ENCODE data around the gene REG3A.

REG3A gene

DNA sequence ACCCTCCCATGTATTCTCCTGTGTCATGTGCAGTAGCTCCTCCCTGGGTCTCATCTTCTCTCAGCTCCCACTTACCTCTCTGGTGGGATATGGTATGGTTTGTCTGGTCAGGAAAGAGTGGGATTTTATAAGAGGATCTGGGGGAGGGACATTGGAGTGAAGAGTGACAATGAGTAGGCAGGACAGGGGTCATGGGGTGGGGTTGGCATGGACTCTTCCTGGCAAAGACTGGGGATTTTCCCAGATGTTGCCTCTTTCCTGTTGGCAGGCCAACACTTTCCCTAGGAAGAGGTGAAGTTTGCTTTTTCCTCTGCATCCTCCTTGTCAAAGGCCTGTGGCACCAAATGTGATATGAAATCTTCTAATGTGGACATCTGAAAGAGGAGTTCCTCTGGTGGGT lies at the start of gene REG3A:
Gene REG3A, minus strand, starts transcription at position 101 of the 400 bp plus-strand sequence. CDS start 348 bp downstream, outside the sequence.
- DNase-seq: no peak

DNA sequence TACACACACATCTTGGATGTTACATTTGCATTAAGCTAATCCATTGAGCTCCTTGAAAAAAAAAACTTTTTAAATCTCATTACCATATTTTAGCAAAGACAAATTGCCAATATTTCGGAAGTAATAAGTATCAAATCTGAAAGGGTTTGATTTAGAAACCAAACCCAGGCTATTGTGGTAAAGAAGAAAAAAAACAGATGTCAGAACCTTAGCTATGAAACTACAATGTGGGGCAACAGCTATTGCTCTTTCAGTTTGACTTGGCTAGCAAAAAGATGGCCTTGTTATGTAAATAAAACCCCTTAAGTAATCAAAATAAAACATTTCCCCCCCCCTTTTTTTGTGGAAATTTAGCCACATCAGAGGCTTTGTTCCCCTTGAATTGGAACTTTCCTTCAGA lies 41.2 kb upstream of the REG3A start:
- DNase-seq: no peak

DNA sequence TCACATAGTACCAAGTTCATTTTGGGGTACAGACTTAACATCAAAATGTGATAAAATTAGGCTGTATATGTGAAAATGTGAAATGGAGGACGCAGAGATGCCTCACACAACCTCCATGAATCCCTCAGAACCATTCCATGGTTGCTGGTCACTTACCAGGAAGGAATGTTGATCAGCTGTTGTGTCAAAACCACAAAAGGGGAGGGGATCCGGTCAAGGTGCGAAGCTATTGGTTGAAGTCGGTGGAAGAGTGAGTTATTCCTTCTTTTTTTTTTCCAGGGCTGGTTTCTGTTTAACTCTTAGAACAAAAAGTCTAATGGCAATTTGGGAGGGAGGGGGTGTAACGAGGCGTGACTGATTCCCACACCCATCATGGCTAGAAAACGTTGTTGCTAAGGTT lies 32.3 kb upstream of the REG3A start:
- DNase-seq: no peak

DNA sequence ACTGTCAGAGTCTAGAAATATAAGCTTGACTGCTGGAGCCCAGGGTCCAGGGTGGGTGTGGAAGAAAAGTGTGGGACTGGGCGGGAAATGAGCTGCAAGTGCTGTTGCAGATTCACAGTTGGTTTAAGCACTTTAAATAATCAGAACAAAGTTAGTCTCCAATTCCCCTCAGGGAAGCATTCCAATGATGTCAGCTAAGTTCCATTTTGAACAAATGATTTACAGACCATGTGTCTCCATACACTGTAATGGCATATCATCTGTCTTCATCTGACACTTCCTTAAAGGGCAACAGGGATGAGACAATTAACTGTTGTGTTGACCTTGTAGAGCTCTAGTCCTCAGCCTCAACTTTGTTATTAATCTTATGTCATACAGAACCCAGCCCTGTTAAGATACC lies 31.5 kb upstream of the REG3A start:
- no peak for DNase-seq

DNA sequence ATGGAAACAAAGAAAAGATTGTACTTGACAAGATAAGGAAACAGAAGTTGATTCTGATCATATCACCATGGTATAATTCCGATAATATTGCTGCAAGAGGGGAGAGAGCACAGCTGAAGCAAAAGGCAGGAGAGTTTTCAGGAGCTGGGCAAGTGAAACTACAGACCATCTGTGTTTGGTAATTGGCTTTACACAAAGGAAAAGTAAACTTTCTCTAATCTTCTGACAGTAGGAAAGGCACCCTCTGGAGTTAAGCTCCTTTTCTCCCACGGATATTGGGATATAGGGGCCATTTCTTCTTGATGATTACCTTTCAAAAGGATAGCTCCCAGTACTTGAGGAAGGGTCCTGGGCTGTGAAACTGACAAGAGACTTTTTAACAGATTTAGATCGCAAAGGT lies 29.9 kb upstream of the REG3A start:
- no peak for DNase-seq

DNA sequence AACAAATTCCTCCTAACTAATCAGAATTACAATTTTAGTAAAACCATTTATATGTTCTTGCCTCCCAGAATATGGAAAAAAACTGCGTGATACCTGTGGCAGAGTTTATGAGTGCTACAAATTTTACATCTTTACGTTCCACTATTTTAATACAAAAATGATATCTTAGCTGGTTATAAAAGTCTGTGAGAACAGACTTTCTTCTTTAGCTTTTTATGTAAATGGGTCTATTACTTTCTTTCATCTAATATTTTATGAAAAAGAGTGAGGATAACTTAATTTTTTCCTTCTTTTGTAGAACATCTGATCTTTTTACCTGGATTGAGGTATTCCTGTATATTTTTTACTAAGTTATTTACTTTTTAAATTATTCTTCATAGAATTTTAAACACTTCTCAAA lies 22.1 kb upstream of the REG3A start:
- no peak for DNase-seq

DNA sequence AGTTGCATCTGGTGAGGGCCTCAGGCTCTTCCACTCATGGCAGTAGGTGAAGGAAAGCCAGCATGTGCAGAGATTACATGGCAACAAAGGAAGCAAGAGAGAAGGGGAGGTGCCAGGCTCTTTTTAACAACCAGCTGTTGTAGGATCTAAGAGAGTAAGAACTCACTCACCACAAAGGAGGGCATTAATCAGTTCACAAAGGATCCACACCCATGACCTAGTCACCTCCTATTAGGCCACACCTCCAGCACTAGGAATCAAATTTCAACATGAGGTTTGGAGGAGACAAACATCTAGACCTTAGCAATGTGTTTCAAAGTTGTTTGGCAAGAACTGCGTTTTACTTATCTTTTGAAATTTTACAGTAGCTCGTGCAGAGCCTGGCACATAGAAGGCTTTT lies 20.5 kb upstream of the REG3A start:
- no peak for DNase-seq

DNA sequence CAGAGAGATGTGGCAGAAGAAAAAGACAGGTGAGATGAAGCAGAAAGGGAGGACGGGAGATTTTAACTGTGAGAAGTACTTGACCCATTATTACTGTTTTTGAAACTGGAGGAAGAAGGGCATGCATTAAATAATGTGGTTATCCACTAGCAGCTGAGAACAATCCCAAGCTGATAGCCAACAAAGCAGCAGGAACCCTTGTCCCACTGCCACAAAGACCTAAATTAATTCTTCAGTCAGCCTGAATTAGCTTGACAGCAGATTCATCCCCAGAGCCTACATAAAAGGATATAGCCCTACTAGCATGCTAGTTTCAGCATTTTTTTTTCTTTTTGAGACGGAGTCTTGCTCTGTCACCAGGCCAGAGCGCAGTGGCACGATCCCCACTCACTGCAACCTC lies 19.5 kb upstream of the REG3A start:
- no peak for DNase-seq

DNA sequence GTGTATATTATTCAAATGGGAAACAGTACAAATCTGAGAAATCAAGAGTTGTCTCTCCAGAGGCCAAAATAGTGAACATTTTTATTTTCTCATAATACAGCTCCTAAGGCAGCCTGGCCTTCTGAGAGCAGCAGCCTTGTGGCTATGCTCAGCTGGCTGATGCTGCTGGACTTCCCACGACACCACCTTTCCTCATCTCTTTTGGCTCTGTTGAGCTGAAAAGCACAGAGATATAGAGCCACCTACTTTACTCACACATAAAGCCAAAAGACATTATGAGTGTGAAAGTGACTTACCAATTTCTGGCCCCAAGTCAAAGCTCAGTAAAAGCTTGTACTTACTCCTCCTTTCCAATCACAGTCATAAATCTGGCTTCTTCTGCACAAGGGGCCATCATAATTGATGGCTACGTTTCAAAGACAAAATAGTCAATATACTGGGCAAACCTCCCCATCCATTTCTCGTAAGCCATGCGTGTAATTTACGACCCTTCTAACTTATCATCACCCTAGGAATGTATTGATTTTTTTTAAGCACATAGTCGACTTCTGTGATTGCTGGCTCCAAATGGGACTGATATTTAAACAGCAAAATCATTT lies 18.6 kb upstream of the REG3A start:
- DNase-seq: no peak

DNA sequence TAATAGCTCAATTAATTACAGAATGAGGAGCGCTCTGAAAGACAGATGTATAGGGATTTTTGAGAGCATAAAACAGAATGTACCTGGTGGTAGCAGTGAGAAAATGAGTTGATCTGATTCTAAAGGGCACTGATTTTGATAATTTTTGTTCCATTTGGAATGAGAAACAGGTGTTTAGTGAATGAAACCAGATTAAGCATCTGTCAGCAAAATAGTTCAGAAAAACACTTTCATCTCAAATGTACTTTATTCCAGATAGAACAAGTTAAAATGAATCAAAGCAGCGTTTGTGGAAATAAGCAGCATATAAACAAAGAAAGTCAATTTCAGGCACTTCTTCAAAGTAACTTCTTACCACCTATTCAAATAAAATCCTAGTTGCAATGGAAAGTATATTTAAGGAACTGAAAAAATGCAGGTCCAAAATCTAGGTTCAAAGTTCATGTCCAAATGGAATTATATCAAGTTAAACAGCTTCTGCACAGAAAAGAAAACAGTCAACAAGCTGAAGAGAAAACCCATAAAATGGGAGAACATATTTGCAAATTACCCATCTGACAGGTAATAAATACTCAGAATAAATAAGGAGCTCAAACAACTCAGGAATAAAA lies 11.9 kb upstream of the REG3A start:
- DNase-seq: no peak

DNA sequence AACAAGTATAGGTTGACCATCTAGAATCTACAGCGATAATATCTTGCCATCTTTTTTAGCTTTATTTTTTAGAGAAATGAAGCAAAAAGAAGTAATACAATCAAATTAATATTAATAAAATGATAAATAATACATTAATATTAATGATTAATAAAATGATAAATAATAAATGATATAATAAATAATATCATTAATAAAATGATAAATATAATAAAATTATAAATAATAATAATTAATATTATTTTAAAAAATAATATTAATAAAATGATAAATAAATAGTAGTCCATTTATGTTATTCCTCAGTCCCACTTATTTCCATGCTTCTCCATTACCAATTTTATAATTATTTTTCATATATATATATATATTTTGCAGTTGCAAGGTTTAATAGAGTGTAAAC lies 3.2 kb upstream of the REG3A start:
- no peak for DNase-seq

DNA sequence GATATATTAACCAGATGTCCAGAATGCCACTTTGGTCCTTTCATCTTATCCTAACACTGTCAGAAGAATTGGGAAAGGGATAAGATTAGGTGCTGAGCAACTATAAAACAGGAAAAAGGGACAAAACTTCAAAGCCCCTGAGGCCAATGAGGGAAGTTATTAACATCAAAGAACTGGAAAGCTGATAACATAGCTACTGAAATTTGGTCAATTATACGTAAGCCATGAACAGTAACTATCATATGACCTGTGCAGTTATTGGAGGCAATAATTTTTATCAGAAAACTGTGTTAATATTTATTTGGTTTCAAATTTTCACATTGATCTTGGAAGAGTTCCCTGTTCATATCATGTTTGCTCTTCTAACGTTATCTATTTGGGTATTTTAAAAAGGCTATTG lies 2.6 kb upstream of the REG3A start:
- DNase-seq: no peak

DNA sequence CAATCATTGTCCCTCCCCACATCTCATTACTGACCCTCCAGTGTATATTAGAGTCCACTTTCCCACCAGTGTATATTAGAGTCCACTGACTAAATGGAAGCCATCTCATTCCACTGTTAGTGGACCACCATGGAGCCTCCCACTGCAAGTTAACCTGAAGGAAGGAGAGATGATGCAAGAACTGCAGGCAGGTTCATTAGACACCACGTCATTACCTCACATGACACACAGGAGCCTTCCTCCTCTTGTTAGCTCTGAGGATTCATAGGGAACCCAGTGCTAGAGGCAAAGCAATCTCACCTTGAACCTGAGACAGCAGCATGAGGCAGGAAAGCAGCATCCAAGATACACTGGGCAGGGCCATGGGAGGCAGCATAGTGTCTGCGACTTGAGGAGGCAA lies 523 bp downstream of the REG3A start:
- no peak for DNase-seq

DNA sequence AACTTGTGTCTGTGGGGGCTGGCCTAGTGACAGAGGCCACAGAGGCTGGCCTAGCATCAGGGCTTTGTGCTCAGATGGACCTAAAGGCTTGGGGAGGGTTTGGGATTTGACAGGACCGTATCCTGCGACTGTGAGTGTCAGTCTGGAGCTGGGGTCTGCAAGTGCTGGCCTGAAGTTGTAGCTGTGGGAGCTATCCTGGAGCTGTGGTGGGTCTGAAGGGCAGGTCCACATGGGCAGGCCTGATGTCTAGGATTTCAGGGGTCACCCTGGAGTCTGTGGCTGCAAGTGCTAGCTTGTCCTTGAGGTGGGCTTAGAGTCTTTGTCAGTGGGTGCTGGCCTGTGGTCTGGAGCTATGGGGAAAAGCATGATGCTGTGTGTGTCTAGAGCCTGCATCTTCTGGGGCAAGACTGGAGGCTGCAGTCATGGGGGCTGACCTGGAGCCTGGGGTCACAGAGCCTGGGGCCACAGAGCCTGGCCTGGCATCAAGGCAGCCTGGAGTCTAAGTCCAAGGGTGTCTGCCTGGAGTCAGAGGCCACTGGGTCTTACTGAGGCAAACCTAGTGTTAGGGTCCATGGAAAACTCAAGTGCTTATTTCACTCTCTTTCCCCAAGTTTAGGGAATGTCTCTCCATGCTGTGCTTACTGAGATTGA lies 3.6 kb downstream of the REG3A start:
- DNase-seq: no peak

DNA sequence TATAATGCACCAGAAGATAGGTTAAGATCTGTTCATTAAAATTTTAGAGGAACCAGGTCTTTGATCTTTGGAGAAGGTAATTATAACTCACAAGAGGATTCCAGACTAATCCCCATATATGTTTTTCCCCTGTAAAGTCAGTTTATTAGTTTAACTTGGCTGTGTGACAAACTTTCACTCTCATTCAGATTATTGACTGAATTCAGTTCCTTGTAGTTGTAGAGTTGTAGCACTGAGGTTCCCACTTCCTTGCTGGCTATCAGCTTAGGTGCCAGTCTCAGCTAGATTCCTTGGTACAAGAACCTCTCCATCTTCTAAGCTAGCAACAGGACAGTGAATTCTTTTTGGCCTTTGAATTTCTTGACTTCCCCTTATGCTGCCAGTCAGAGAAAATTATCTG lies 20.1 kb downstream of the REG3A start:
- DNase-seq: no peak

DNA sequence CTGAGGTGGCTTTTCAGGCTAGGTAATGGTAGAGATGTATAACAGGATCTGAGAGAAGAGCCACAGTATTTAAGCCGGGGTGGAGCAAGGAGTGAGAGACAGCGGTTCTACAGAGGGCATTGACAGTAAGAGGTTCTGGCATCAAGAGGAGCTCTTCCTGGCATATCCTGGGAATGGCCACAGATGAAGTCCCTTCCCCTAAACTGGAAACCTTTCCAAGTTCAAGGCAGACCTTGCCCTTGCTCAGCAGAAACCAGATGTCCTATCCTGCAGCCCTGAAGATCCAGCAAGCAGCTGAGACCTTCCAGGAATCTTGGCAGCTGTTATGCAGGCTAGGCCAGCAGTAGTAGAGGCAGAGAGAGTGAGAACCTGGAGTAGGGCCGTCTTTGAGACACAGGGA lies 21.2 kb downstream of the REG3A start:
- DNase-seq: no peak

DNA sequence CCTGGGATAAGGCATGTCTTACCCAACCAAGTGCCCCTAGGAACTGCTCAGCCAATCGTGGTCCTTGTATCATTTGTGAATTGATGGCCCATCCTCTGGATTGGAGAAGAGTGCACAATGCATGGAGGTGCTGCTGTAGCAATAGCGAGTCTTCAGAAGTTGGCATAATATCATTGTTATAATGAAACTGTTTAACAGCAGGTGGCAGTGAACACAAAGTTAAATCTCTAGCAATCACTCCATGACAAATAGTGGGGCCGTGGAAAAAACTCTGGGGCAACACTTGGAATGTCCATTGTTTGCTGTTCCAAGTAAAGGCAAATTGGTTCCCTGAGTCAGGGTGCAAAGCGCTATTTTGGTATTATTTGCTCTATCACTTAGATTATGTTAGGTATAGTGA lies 27.9 kb downstream of the REG3A start:
- DNase-seq: no peak

DNA sequence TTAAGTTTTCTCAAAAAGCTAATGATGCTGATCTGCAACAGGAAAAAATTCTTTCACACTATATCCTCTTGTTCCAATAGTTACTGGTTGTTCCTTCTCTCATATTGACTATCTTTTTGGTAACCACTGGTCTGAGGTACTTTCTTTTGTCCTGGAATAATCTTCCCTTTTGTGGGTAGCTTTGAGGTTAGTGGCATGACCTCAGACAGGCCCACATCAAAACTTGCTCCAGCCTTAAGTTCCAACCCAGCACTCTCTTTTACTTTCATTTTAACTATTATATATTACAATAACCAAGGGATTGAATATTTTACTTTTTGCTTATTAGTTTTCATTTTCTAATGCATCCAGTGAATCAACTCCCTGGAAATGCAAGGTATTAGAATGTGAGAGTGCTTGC lies 29.7 kb downstream of the REG3A start:
- DNase-seq: no peak

DNA sequence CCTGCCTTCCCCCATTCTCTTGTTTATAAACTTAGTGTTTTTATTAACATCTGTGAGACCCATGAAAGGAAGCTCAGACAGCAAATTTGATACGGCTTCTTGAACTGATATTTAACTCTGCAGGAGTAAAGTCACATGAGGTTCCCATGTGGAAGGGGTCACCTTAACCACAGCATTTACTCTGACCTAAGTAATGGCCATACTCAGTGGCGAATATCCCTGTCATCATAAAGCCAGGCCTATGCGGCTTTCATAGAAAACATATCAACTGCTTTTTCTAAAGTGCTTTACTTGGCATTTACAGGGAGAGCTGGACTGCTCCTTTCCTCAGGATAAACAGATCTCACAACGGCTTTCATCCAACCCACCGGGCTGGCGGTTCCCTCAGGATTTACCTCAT lies 30.3 kb downstream of the REG3A start:
- no peak for DNase-seq

DNA sequence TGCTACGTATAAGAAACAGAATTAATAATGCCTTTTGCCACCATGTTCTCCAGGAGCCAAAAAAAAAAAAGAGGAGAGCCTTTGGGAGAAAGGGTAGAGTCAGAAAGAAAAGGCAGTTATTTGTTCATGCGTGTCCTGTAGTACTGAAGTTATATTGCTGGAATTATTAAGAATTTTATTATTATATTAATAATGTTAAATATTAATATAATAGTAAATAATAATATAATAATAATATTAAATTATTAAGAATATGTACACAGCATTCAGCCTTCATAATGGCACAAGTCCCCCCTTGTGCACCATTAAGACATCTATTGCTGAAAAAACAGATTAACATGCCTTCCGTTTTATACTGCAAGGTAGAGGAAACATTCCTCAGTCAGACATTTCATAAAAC lies 31.1 kb downstream of the REG3A start:
- DNase-seq: no peak

DNA sequence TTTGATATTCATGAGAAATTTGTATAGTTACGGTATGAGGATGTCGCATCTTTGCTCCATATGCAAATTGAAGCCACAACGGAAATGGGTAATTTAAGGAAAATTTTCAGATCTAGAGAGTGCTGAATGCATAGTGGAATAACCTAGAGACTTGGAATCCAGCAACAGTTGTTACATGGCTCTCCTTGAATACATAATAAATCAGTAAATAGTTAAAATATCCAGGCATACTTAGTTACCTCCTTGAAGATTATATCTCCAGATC lies 33.9 kb downstream of the REG3A start:
- no peak for DNase-seq

DNA sequence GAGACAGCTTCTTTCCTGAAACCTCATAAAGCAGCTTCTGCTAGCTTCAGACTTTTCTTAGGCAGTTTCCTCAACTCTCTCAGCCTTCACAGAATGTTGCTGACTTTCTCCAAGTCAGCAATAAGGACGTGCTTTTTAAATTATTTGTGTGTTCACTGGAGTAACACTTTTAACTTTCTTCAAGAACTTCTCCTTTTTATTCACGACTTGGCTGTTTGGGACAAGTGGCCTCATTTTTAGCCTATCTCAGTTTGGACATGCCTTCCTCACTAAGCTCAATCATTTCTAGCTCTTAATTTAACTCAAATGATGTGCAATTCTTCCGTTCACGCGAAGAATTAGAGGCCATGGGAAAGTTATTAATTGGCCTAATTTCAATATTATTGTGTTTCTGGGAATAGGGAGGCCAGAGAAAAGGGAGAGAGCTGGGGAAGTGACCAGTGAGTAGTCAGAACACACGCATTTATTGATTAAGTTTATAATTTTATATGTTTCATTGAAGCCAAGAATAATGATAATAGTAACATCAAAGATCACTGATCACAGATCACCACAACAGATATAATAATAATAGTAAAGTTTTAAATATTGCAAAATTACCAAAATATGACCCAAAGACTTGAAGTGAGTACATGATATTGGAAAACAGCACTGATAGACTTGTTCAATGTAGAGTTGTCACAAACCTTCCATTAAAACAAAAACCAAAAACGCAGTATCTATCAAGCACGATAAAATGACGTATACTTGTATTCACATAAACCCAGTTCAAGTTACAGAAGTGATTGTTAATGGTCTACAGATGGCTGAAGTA lies 34.4 kb downstream of the REG3A start:
- DNase-seq: no peak

DNA sequence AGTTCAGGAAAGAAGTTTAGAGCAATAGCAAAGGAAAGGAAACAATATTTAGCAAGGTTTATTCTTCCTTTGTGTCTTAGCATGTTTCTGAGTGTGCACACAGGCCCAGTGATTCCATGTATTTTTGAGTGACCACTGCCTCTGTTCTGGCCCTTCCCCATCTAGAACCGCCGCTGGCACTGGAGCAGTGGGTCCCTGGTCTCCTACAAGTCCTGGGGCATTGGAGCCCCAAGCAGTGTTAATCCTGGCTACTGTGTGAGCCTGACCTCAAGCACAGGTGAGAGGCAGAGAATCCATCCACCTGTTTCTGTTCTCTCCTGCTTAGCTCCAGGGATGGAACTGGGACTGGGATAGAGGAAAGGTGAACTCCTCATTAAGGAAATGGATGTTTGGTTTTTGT lies 36.9 kb downstream of the REG3A start:
- no peak for DNase-seq

DNA sequence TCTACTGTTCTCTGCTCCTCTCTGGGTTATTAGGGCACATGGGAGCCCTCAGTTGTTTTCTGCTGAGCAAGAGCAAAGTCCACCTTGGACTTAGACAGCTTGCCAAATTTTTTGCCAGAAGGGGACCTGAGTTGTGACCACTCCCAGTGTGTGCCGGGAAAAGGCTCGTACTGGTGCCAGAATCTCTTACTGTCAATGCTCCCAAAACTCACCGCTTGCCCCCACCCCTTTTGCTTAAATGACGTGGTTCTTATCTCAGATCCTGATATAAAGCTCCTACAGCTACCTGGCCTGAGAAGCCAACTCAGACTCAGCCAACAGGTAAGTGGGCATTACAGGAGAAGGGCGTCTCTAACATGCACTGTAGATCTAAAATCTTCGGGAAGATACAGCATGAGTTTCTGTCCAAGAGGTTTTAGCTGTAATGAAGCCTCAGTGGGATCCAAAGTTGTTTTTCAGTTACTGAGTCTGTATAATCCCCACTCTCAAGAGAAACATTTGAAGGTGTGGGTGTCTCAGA lies 39.3 kb downstream of the REG3A start, which contains the start of gene REG1A:
Gene REG1A, plus strand, starts transcription at position 295 of the 520 bp plus-strand sequence. CDS start 374 bp downstream, outside the sequence.
- DNase-seq: no peak
